Central memory CD4-positive, alpha-beta T cell (primary cell): ENCODE data around the gene RNU6-1.

Source experiments
- DNase-seq: peaks from one replicate; pipeline ENCODE4 v3.0.0; 2022

Gene RNU6-1

DNA sequence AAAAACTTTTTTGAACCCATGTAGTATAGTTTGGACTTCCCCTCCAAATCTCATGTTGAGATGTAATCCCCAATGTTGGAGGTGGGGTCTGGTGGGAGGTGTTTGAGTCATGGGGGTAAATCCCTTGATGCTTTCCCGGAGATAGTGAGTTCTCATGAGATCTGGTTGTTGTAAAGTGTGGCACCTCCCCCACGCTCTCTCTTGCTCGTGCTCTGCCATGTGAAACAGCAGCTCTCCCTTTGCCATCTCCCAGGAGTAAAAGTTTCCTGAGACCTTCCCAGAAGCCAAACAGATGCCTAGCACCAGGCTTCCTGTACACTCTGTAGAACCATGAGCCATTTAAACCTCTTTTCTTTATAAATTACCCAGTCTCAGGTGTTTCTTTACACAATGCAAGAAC, 16.0 kb upstream of the RNU6-1 start:
- no peak for DNase-seq

- no peak for DNase-seq
Measured at GRCh38 chr15:67854358-67854757, 14.5 kb upstream of the RNU6-1 start.

DNA sequence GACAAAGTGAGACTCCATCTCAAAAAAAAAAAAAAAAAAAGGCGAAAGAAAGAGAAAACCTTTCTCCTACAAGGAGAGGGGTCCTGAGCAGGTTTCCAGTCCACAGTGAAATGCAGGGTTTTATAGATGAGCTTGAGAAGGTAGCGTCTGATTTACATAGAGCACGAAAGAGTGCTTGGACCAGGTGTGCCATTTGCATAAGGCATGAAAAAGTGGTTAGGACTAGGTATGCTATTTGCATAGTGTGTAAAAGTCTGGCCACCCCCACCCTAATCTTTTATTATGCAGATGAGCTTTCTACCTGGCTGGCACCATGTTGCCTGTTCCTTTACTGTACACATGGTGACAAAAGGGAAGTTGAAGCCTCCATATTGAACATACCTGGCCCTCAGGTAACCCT, 13.6 kb upstream of the RNU6-1 start:
- no peak for DNase-seq

DNA sequence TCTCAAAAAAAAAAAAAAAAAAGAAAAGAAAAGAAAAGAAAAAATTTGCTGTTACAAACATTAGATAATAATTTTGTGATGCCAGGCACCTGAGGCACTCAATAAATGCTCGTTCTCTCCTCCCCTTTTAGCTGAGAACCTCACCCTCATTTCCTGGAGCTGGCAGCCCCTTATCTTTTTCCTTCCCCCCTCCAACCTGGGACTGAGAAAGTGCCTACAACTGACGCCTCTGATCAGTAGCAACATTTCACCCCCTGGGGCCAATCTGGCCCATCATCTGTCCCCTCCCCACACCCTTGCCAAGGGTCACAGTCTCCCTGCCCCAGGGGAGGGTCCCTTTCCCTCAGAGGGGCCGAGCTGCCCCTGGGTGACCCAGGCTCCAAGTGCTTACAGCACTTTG, 12.6 kb upstream of the RNU6-1 start:
- no peak for DNase-seq

- no peak for DNase-seq
Measured at GRCh38 chr15:67850994-67851571, 11.2 kb upstream of the RNU6-1 start.

- DNase-seq, result no peak
Measured at GRCh38 chr15:67850336-67850735, 10.5 kb upstream of the RNU6-1 start.

DNA sequence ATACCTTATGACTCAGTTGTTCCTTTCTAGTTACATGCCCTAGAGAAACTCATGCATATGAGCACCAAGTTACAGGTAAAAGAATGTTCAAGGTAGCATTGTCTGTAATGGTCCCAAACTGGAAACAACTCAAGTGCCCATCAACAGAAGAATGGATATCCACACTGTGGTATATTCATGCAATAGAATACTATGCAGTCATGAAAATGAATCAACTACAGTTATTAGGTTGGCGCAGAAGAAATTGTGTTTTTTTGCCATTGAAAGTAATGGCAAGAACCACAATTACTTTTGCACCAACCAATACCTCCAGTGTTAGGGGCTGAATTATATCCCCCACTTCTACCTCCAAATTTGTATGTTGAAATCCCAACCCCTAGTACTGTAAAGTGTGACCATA, 9.7 kb upstream of the RNU6-1 start:
- no peak for DNase-seq

GRCh38 chr15:67845974-67846373, 6.1 kb upstream of the RNU6-1 start:
- no peak for DNase-seq

- DNase-seq, result no peak
Measured at GRCh38 chr15:67843571-67844387, 3.9 kb upstream of the RNU6-1 start.

- no peak for DNase-seq
Measured at GRCh38 chr15:67843092-67843501, 3.3 kb upstream of the RNU6-1 start.

DNA sequence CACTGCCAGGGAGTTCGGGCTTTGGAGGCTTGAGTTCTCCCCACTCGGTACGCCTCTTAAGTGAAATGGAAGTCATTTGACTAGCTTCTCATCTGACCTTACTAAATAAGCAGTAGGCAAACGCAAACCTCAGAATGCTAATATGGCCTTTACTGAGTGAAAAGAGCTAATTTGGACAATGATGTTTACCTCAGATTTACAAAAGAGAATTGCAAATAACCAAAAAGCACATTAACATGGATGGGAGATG, 1.6 kb upstream of the RNU6-1 start:
- no peak for DNase-seq

GRCh38 chr15:67840749-67841512, 1.1 kb upstream of the RNU6-1 start:
- DNase-seq, result no peak

DNA sequence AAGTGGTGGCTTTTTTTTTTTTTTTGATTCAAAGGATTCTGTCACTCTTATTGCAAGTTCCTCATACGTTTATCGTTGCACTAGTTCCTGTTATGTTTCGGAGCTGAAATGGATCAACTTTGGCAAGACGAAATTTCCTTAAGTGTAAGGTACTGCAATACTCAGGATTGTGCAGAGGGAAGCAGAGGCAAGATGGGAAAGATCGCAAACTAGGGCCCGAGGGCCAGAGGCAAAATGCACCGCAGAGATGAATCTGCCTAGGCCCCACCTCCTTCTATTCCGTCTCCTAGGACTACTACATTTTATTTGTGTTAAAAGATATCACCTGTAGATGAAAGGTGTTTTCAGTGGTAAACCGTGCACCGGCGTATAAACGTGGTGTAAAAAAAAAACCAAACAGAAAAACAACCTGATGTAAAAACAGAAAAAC, 331 bp downstream of the RNU6-1 start:
- no peak for DNase-seq

GRCh38 chr15:67838789-67839332, 984 bp downstream of the RNU6-1 start:
- DNase-seq, result no peak

GRCh38 chr15:67836955-67837354, 2.9 kb downstream of the RNU6-1 start:
- no peak for DNase-seq

DNA sequence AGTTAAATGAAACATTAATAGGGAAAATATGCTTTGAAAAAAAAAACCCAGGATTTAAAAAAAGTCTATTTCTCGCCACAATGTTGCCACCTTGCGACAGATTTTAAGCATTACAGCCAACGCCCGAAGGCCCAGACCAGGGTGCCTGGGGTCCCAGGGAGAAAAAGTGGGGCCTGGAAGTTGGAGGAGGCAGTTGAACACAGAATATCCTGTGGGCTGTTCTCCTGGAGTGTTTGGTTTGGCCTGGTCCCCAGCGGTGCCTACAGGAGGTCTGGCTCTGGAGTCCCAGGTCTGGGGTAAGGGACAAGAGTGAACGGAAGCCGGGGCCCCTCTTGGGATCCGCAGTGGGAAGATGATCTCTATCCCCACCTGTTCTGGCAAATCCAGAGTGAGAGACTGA, 3.4 kb downstream of the RNU6-1 start:
- peak; percentile 53 for DNase-seq

DNA sequence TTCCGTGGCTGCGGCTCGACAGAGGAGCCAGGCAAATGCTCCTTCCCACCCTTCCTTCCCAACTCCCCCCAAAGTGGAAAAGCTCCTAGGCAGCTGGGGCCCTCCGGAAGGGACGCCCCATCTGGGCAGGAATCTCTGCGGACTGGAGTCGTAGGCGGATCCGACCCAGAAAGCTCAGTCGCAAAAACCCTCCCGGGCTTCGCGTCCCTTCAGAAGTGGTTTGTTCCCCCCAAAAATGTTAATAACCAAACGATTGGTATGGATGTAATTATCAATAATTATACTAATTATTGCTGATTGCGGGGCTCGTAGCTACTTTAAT, 3.8 kb downstream of the RNU6-1 start:
- no peak for DNase-seq

- DNase-seq, result no peak
Measured at GRCh38 chr15:67835297-67836133, 4.3 kb downstream of the RNU6-1 start.

- no peak for DNase-seq
Measured at GRCh38 chr15:67834581-67835296, 5.1 kb downstream of the RNU6-1 start.

DNA sequence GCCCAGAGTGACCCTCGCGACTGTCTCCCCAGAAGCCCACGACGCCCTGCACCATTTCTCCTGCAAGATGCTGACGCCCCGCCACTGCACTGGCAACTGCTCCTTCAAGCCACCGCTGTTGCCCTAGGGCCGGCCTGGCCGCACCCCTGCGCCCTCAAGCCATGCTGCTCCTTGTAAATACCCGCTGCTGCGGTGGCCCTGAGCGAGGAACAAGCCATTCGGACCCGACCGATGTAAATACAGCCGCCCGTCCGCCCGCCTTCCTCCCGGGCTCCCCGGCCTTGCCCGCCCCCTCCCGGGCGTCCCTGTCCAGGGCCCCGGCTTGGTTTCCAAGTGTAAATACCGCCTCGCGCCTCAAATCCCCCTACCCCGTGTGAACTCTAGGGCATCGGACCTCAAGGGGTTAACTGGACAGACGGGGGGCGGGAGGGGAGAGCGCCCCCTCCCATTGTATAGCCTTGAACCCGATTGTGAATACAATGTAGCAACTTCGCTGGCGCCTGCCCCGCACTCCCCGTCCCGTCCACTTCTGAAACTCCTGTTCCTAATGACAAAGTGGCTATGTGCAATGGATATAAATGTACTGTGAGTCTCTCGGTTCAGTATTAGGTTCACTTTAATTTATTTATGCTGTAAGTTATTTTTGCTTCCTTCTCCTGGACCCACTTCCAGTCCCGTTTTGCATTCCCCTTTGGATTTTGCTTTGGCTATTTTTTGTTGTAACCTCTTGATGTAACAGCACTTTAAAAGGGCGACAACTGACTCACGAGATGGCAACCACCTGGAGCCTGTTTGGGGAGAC, 5.9 kb downstream of the RNU6-1 start:
- no peak for DNase-seq

- DNase-seq, result no peak
Measured at GRCh38 chr15:67832897-67833709, 6.7 kb downstream of the RNU6-1 start.
